PC-9 (cell line): ENCODE data around the gene KLHL41. TPM values are rescaled to one million over a fixed set of nuclear protein-coding genes. Genes with fewer than 3 reads are reported as not detected.
"Not testable (repeated sequence)": the region's sequence is repeated elsewhere in the genome, so short reads cannot be mapped to it uniquely, and the experiment has no call there.

Source experiments
- BruUV-seq: library from RNA; stranded (reverse); fragments of 400-500 nt; replicated peaks from 2 replicates; lab custom pipeline; 2021; lab: Mats Ljungman, UMichigan
- CTCF ChIA-PET: fragments of 300-600 bp; sonication (Branson Sonifier 250); formaldehyde crosslinking; loops from one replicate; lab custom pipeline; 2022; ENCODE audit warnings: antibody characterized with exemption; lab: Charles Lee
- POLR2A ChIA-PET: fragments of 300-600 bp; sonication (Branson Sonifier 250); formaldehyde crosslinking; loops from one replicate; lab custom pipeline; 2022; ENCODE audit warnings: antibody characterized with exemption; ENCODE audit not compliant: unreplicated experiment; lab: Charles Lee
- DNase-seq, 2 experiments: peaks; one replicate each; pipeline versions ENCODE4 v3.0.0 to v3.0.0-alpha.2; 2015 to 2022; ENCODE audit warnings: mixed read lengths in 1 of 2
- H2AFZ ChIP-seq: fragments of 200-600 bp; sonication (generic); 2 replicates; pipeline ENCODE4 v1.8.1; 2017; ENCODE audit warnings: antibody characterized with exemption
- H3F3A ChIP-seq: fragments of 200-600 bp; sonication (generic); 2 replicates; pipeline ENCODE4 v1.8.1; 2017; ENCODE audit warnings: antibody characterized with exemption, mild to moderate bottlenecking, low read depth; ENCODE audit not compliant: insufficient read depth
- H3K27ac ChIP-seq: fragments of 200-600 bp; sonication (generic); 2 replicates; pipeline ENCODE4 v1.6.1; 2016; ENCODE audit warnings: mixed run types
- H3K27me3 ChIP-seq: fragments of 200-600 bp; sonication (generic); 2 replicates; pipeline ENCODE4 v1.6.1; 2016; ENCODE audit warnings: low read depth, mixed run types; ENCODE audit not compliant: insufficient read depth
- H3K36me3 ChIP-seq: fragments of 200-600 bp; sonication (generic); 2 replicates; pipeline ENCODE4 v1.6.1; 2016; ENCODE audit warnings: low read depth, mixed run types
- H3K4me1 ChIP-seq: fragments of 200-600 bp; sonication (generic); replicated peaks from 2 replicates; pipeline ENCODE4 v1.6.1; 2016; ENCODE audit warnings: mixed run types; ENCODE audit not compliant: insufficient read depth
- H3K4me2 ChIP-seq: fragments of 200-600 bp; sonication (generic); 2 replicates; pipeline ENCODE4 v1.6.1; 2017; ENCODE audit warnings: mixed run types
- H3K4me3 ChIP-seq: fragments of 200-600 bp; sonication (generic); 2 replicates; pipeline ENCODE4 v1.6.1; 2016; ENCODE audit warnings: mixed run types
- H3K79me2 ChIP-seq: fragments of 200-600 bp; sonication (generic); 2 replicates; pipeline ENCODE4 v1.6.1; 2017; ENCODE audit warnings: low read depth, mixed run types
- H3K9me2 ChIP-seq: fragments of 200-600 bp; sonication (generic); 2 replicates; pipeline ENCODE4 v1.8.1; 2017; ENCODE audit warnings: mild to moderate bottlenecking; ENCODE audit not compliant: insufficient read depth
- H3K9me3 ChIP-seq: fragments of 200-600 bp; sonication (generic); 2 replicates; pipeline ENCODE4 v1.8.1; 2016; ENCODE audit warnings: low read depth; ENCODE audit not compliant: insufficient read depth
- H4K20me1 ChIP-seq: fragments of 200-600 bp; sonication (generic); 2 replicates; pipeline ENCODE4 v1.8.1; 2017; ENCODE audit not compliant: insufficient read depth
- CTCF ChIP-seq: fragments of 200-600 bp; sonication (generic); conservative IDR thresholded peaks from 2 replicates; pipeline ENCODE4 v1.6.1; 2017; ENCODE audit warnings: mixed run types, antibody characterized with exemption, mild to moderate bottlenecking, moderate library complexity
- EZH2 ChIP-seq: fragments of 200-600 bp; sonication (generic); IDR thresholded peaks from 2 replicates; pipeline ENCODE4 v1.8.0; 2017; ENCODE audit warnings: antibody characterized with exemption, low read depth
- intact Hi-C: fragments of 100-400 bp; cut with micrococcal nuclease; formaldehyde crosslinking; loops from one replicate; pipeline ENCODE4 v1.10.0; 2022; ENCODE audit not compliant: unreplicated experiment
- total RNA-seq: library from RNA; stranded (reverse); gene quantifications from 2 replicates; pipeline ENCODE4 v1.2.3, GENCODE V29; 2021

KLHL41 gene
- total RNA-seq, 1 experiment from 2014 or later: not detected

- H3K9me3 ChIP-seq: no peaks in the 10 kb centered on the region
- peak; percentile 73 to 75 for DNase-seq
- H4K20me1 ChIP-seq: no peaks in the 10 kb centered on the region
- H3K27me3 ChIP-seq: no peaks in the 10 kb centered on the region
- peak within 1 kb of the TSS; percentile 75 for H3K4me3 ChIP-seq
- H3K79me2 ChIP-seq: peaks cover 14% of the 10 kb centered on the region
- POLR2A ChIA-PET: no interaction called here
- intact Hi-C loops: no loop called here
- H3K4me1 ChIP-seq: no peaks in the 10 kb centered on the region
- peak within 1 kb of the TSS; percentile 91 for H3K4me2 ChIP-seq
- TSS peak; percentile 77 for BruUV-seq
- no peaks in the 10 kb centered on the region for H3K36me3 ChIP-seq
- TF ChIP-seq CTCF (no peak), EZH2 (no peak)
- H3K9me2 ChIP-seq: no peaks in the 10 kb centered on the region
- H3F3A ChIP-seq: no peaks in the 10 kb centered on the region
- no peak within 1 kb of the TSS for H3K27ac ChIP-seq
- peak within 1 kb of the TSS; percentile 96 for H2AFZ ChIP-seq
- CTCF ChIA-PET: interaction anchor here (0.7 kb wide), 1 partner anchor 369 kb away, joined by 11 read pairs; no protein-coding TSS in a partner anchor
Observed at GRCh38 chr2:169573160-169573973, 63.9 kb downstream of the KLHL41 start, which contains the start of gene FASTKD1. FASTKD1 (minus strand) TSS chr2:169573865; CDS start chr2:169572029, 1,836 bp downstream.

GRCh38 chr2:169573974-169574299 is 64.4 kb downstream of the KLHL41 start:
- POLR2A ChIA-PET: no interaction called here
- Histone ChIP-seq H3K9me2 (no peaks in the 10 kb centered on the region), H3F3A (no peaks in the 10 kb centered on the region), H3K9me3 (no peaks in the 10 kb centered on the region), H2AFZ (peak overlapping the region; percentile 96; the same call in 1 of the 2 replicates), H3K36me3 (no peaks in the 10 kb centered on the region), H4K20me1 (no peaks in the 10 kb centered on the region), H3K4me3 (peak overlapping the region; percentile 75; the same call in 1 of the 2 replicates), H3K27me3 (no peaks in the 10 kb centered on the region), H3K79me2 (peaks cover 14% of the 10 kb centered on the region), H3K27ac (no peak overlapping the region), H3K4me1 (no peaks in the 10 kb centered on the region), H3K4me2 (peak overlapping the region; percentile 91)
- CTCF ChIA-PET: no interaction called here
- no TSS peak for BruUV-seq
- intact Hi-C loops: no loop called here
- TF ChIP-seq CTCF: no peak
- no peak for TF ChIP-seq EZH2
- no peak for DNase-seq

GRCh38 chr2:169574539-169574938 is 65.0 kb downstream of the KLHL41 start:
- BruUV-seq: not testable (repeated sequence)

GRCh38 chr2:169575264-169575663 is 65.8 kb downstream of the KLHL41 start:
- BruUV-seq, CTCF ChIA-PET, intact Hi-C loops: not testable (repeated sequence)

More at GRCh38 chr2:169574539-169574938, 65.0 kb downstream of the KLHL41 start:
- CTCF ChIA-PET, H3K36me3 ChIP-seq, H3K4me2 ChIP-seq, H2AFZ ChIP-seq, POLR2A ChIA-PET, H3K9me3 ChIP-seq, H3K4me1 ChIP-seq, H3K9me2 ChIP-seq, H3K27me3 ChIP-seq, DNase-seq, H3K4me3 ChIP-seq, H4K20me1 ChIP-seq, intact Hi-C loops, H3K27ac ChIP-seq, H3F3A ChIP-seq: not testable (repeated sequence)
- H3K79me2 ChIP-seq: peaks cover 14% of the 10 kb centered on the region

More at GRCh38 chr2:169575264-169575663, 65.8 kb downstream of the KLHL41 start:
- H3K9me3 ChIP-seq, H3K4me2 ChIP-seq, H3K27me3 ChIP-seq, POLR2A ChIA-PET, H4K20me1 ChIP-seq, DNase-seq, H3K4me1 ChIP-seq, H3K27ac ChIP-seq, H3K9me2 ChIP-seq, H2AFZ ChIP-seq, H3K4me3 ChIP-seq, H3F3A ChIP-seq, H3K36me3 ChIP-seq: not testable (repeated sequence)
- H3K79me2 ChIP-seq: peaks cover 14% of the 10 kb centered on the region

Other genes with a start within 250 kb of the KLHL41 start
- not detected in 2 replicates for gene LRP2, start 147.2 kb upstream of the KLHL41 start, total RNA-seq
- 0.31 and 0.38 TPM in 2 replicates for gene BBS5, start 30.2 kb upstream of the KLHL41 start, total RNA-seq
- gene FASTKD1, start 64.2 kb downstream of the KLHL41 start, total RNA-seq: 19.2 and 22.5 TPM in 2 replicates
- 28.4 and 34.0 TPM in 2 replicates for gene PPIG, start 74.6 kb downstream of the KLHL41 start, total RNA-seq
- 0.96 TPM in 1 of 2 replicates, not detected in the other for gene CFAP210, start 184.7 kb downstream of the KLHL41 start, total RNA-seq
- gene PHOSPHO2, start 184.8 kb downstream of the KLHL41 start, total RNA-seq: 5.3 and 5.9 TPM in 2 replicates
- 6.0 and 7.5 TPM in 2 replicates for gene KLHL23, start 224.1 kb downstream of the KLHL41 start, total RNA-seq